Activated T-cell treated with anti-CD3 and anti-CD28 coated beads, Interleukin-2, amount 50 U/mL, for 24 hours (primary cell): ENCODE results near the gene SNRPA.

Experiments
- DNase-seq: peaks from one replicate; pipeline ENCODE4 v3.0.0-alpha.2; 2020
- H3K27ac Mint-ChIP-seq: 2 replicates; pipeline ENCODE4 v1.8.0; 2020; ENCODE audit warnings: mild to moderate bottlenecking, mixed read lengths
- H3K27me3 Mint-ChIP-seq: 2 replicates; pipeline ENCODE4 v1.8.0; 2020; ENCODE audit warnings: mixed read lengths
- H3K36me3 Mint-ChIP-seq: 2 replicates; pipeline ENCODE4 v1.8.0; 2020; ENCODE audit warnings: low read depth, mixed read lengths
- H3K4me1 Mint-ChIP-seq: 2 replicates; pipeline ENCODE4 v1.8.0; 2020; ENCODE audit warnings: low read depth, mixed read lengths
- H3K4me3 Mint-ChIP-seq: 2 replicates; pipeline ENCODE4 v1.8.0; 2020; ENCODE audit warnings: mild to moderate bottlenecking, moderate library complexity, mixed read lengths
- H3K9me3 Mint-ChIP-seq: 2 replicates; pipeline ENCODE4 v1.8.0; 2020; ENCODE audit warnings: mixed read lengths

SNRPA gene

GRCh38 chr19:40733149-40733548, 17.9 kb upstream of the SNRPA start:
- peaks cover 83% of the 10 kb centered on the region for H3K36me3 Mint-ChIP-seq
- H3K4me1 Mint-ChIP-seq, result no peaks in the 10 kb centered on the region
- no peak for DNase-seq
- H3K4me3 Mint-ChIP-seq, result no peak overlapping the region
- no peak overlapping the region for H3K27ac Mint-ChIP-seq
- H3K27me3 Mint-ChIP-seq, result no peaks in the 10 kb centered on the region
- no peaks in the 10 kb centered on the region for H3K9me3 Mint-ChIP-seq

- DNase-seq, result no peak
- Mint-ChIP-seq H3K27ac (no peak overlapping the region), H3K27me3 (no peaks in the 10 kb centered on the region), H3K4me1 (no peaks in the 10 kb centered on the region), H3K36me3 (peaks cover 84% of the 10 kb centered on the region), H3K4me3 (no peak overlapping the region), H3K9me3 (no peaks in the 10 kb centered on the region)
These were observed 15.8 kb upstream of the SNRPA start for GRCh38 chr19:40735013-40735771.

GRCh38 chr19:40736661-40737060, 14.3 kb upstream of the SNRPA start:
- no peaks in the 10 kb centered on the region for H3K9me3 Mint-ChIP-seq
- no peaks in the 10 kb centered on the region for H3K27me3 Mint-ChIP-seq
- no peak overlapping the region for H3K4me3 Mint-ChIP-seq
- DNase-seq, result no peak
- no peak overlapping the region for H3K27ac Mint-ChIP-seq
- H3K36me3 Mint-ChIP-seq, result peaks cover 72% of the 10 kb centered on the region
- H3K4me1 Mint-ChIP-seq, result no peaks in the 10 kb centered on the region

- DNase-seq, result no peak
These were observed 13.8 kb upstream of the SNRPA start for GRCh38 chr19:40737102-40737644.

GRCh38 chr19:40739030-40739839, 11.8 kb upstream of the SNRPA start:
- H3K9me3 Mint-ChIP-seq, result no peaks in the 10 kb centered on the region
- no peak overlapping the region for H3K4me3 Mint-ChIP-seq
- no peaks in the 10 kb centered on the region for H3K4me1 Mint-ChIP-seq
- H3K36me3 Mint-ChIP-seq, result peaks cover 50% of the 10 kb centered on the region
- H3K27me3 Mint-ChIP-seq, result no peaks in the 10 kb centered on the region
- no peak overlapping the region for H3K27ac Mint-ChIP-seq
- DNase-seq, result no peak

More at GRCh38 chr19:40737102-40737644, 13.8 kb upstream of the SNRPA start:
- H3K4me1 Mint-ChIP-seq, result no peaks in the 10 kb centered on the region
- H3K4me3 Mint-ChIP-seq, result no peak overlapping the region
- H3K36me3 Mint-ChIP-seq, result peaks cover 69% of the 10 kb centered on the region
- H3K27me3 Mint-ChIP-seq, result no peaks in the 10 kb centered on the region
- no peak overlapping the region for H3K27ac Mint-ChIP-seq
- no peaks in the 10 kb centered on the region for H3K9me3 Mint-ChIP-seq

GRCh38 chr19:40739871-40740703, 10.9 kb upstream of the SNRPA start:
- H3K27me3 Mint-ChIP-seq, result no peaks in the 10 kb centered on the region
- H3K9me3 Mint-ChIP-seq, result no peaks in the 10 kb centered on the region
- H3K27ac Mint-ChIP-seq, result no peak overlapping the region
- no peaks in the 10 kb centered on the region for H3K4me1 Mint-ChIP-seq
- peaks cover 42% of the 10 kb centered on the region for H3K36me3 Mint-ChIP-seq
- DNase-seq, result no peak
- H3K4me3 Mint-ChIP-seq, result no peak overlapping the region

- DNase-seq, result no peak
- H3K4me1 Mint-ChIP-seq, result no peaks in the 10 kb centered on the region
- H3K27me3 Mint-ChIP-seq, result no peaks in the 10 kb centered on the region
- peaks cover 36% of the 10 kb centered on the region for H3K36me3 Mint-ChIP-seq
- H3K9me3 Mint-ChIP-seq, result no peaks in the 10 kb centered on the region
- H3K27ac Mint-ChIP-seq, result no peak overlapping the region
- H3K4me3 Mint-ChIP-seq, result no peak overlapping the region
These were observed 10.3 kb upstream of the SNRPA start for GRCh38 chr19:40740747-40741146.

- Mint-ChIP-seq H3K27me3 (no peaks in the 10 kb centered on the region), H3K4me3 (no peak overlapping the region), H3K36me3 (peaks cover 26% of the 10 kb centered on the region), H3K27ac (peak overlapping the region; percentile 29), H3K4me1 (no peaks in the 10 kb centered on the region), H3K9me3 (no peaks in the 10 kb centered on the region)
- DNase-seq, result no peak
These were observed 9.2 kb upstream of the SNRPA start for GRCh38 chr19:40741527-40742390.

GRCh38 chr19:40742477-40742876, 8.5 kb upstream of the SNRPA start:
- Mint-ChIP-seq H3K27me3 (no peaks in the 10 kb centered on the region), H3K27ac (no peak overlapping the region), H3K9me3 (no peaks in the 10 kb centered on the region), H3K4me1 (no peaks in the 10 kb centered on the region), H3K4me3 (no peak overlapping the region), H3K36me3 (peaks cover 19% of the 10 kb centered on the region)
- DNase-seq, result no peak

GRCh38 chr19:40742886-40743285, 8.1 kb upstream of the SNRPA start:
- Mint-ChIP-seq H3K4me3 (no peak overlapping the region), H3K27me3 (no peaks in the 10 kb centered on the region), H3K27ac (no peak overlapping the region)

GRCh38 chr19:40743926-40744325, 7.1 kb upstream of the SNRPA start:
- Mint-ChIP-seq H3K4me1 (peaks cover 3% of the 10 kb centered on the region), H3K27me3 (no peaks in the 10 kb centered on the region), H3K9me3 (no peaks in the 10 kb centered on the region), H3K27ac (no peak overlapping the region), H3K36me3 (peaks cover 11% of the 10 kb centered on the region), H3K4me3 (no peak overlapping the region)
- no peak for DNase-seq

More at GRCh38 chr19:40742886-40743285, 8.1 kb upstream of the SNRPA start:
- no peak for DNase-seq
- no peaks in the 10 kb centered on the region for H3K4me1 Mint-ChIP-seq
- peaks cover 17% of the 10 kb centered on the region for H3K36me3 Mint-ChIP-seq
- H3K9me3 Mint-ChIP-seq, result no peaks in the 10 kb centered on the region

GRCh38 chr19:40744554-40745401, 6.2 kb upstream of the SNRPA start:
- peak; percentile 52 for DNase-seq
- peaks cover 7% of the 10 kb centered on the region for H3K36me3 Mint-ChIP-seq
- no peak overlapping the region for H3K4me3 Mint-ChIP-seq
- peaks cover 10% of the 10 kb centered on the region for H3K4me1 Mint-ChIP-seq
- no peak overlapping the region for H3K27ac Mint-ChIP-seq
- no peaks in the 10 kb centered on the region for H3K9me3 Mint-ChIP-seq
- no peaks in the 10 kb centered on the region for H3K27me3 Mint-ChIP-seq

GRCh38 chr19:40745402-40745780, 5.6 kb upstream of the SNRPA start:
- Mint-ChIP-seq H3K36me3 (peaks cover 9% of the 10 kb centered on the region), H3K27ac (no peak overlapping the region), H3K4me3 (no peak overlapping the region), H3K27me3 (no peaks in the 10 kb centered on the region), H3K9me3 (no peaks in the 10 kb centered on the region), H3K4me1 (peaks cover 15% of the 10 kb centered on the region)
- no peak for DNase-seq
